GM19351 (cell line): Measurements from ENCODE around the gene QSER1.
"Not testable (repeated sequence)": the region's sequence is repeated elsewhere in the genome, so short reads cannot be mapped to it uniquely, and the experiment has no call there.

ENCODE experiments used
- ATAC-seq: cut with Tn5 transposase; IDR thresholded peaks from one replicate; pipeline ENCODE4 v1.9.1; 2021; ENCODE audit warnings: mild to moderate bottlenecking, moderate library complexity; ENCODE audit not compliant: unreplicated experiment

QSER1 gene

GRCh38 chr11:32931606-32932005 lies 39.0 kb downstream of the QSER1 start:
- ATAC-seq, result no peak

GRCh38 chr11:32932196-32932595 lies 39.6 kb downstream of the QSER1 start:
- no peak for ATAC-seq

GRCh38 chr11:32935462-32936029 lies 42.9 kb downstream of the QSER1 start:
- no peak for ATAC-seq

GRCh38 chr11:32936178-32936577 lies 43.6 kb downstream of the QSER1 start:
- ATAC-seq, result not testable (repeated sequence)

GRCh38 chr11:32937283-32937682 lies 44.7 kb downstream of the QSER1 start:
- not testable (repeated sequence) for ATAC-seq

- no peak for ATAC-seq
Measured at GRCh38 chr11:32939046-32939445, 46.4 kb downstream of the QSER1 start.

GRCh38 chr11:32939866-32940265 lies 47.3 kb downstream of the QSER1 start:
- no peak for ATAC-seq

- no peak for ATAC-seq
Measured at GRCh38 chr11:32940865-32941264, 48.3 kb downstream of the QSER1 start.

GRCh38 chr11:32947978-32948377 lies 55.4 kb downstream of the QSER1 start:
- no peak for ATAC-seq

GRCh38 chr11:32949739-32950138 lies 57.1 kb downstream of the QSER1 start:
- ATAC-seq, result no peak

GRCh38 chr11:32952421-32952820 lies 59.8 kb downstream of the QSER1 start:
- no peak for ATAC-seq

- ATAC-seq, result no peak
Measured at GRCh38 chr11:32953700-32954099, 61.1 kb downstream of the QSER1 start.

GRCh38 chr11:32960553-32961164 lies 68.0 kb downstream of the QSER1 start:
- no peak for ATAC-seq

- ATAC-seq, result no peak
Measured at GRCh38 chr11:32962016-32962415, 69.4 kb downstream of the QSER1 start.

- ATAC-seq, result no peak
Measured at GRCh38 chr11:32963721-32964120, 71.1 kb downstream of the QSER1 start.

GRCh38 chr11:32968541-32968940 lies 75.9 kb downstream of the QSER1 start:
- ATAC-seq, result no peak

GRCh38 chr11:32972233-32972632 lies 79.6 kb downstream of the QSER1 start:
- ATAC-seq, result not testable (repeated sequence)

- no peak for ATAC-seq
Measured at GRCh38 chr11:32972781-32973180, 80.2 kb downstream of the QSER1 start.

- no peak for ATAC-seq
Measured at GRCh38 chr11:32982626-32983025, 90.0 kb downstream of the QSER1 start.

GRCh38 chr11:32983506-32983905 lies 90.9 kb downstream of the QSER1 start:
- ATAC-seq, result no peak

- no peak for ATAC-seq
Measured at GRCh38 chr11:32985600-32985999, 93.0 kb downstream of the QSER1 start.

GRCh38 chr11:32987851-32988250 lies 95.2 kb downstream of the QSER1 start:
- no peak for ATAC-seq

- no peak for ATAC-seq
Measured at GRCh38 chr11:32990481-32990880, 97.9 kb downstream of the QSER1 start.
